MCF 10A (cell line): Measurements from ENCODE around the gene PDE6G. TPM values are rescaled to one million over a fixed set of nuclear protein-coding genes. Genes with fewer than 3 reads are reported as not detected.

Experiments used
- Bru-seq: library from RNA; stranded (reverse); fragments of 400-500 nt; gene quantifications from one replicate; lab custom pipeline; 2021; lab: Mats Ljungman, UMichigan
- BruChase-seq, 2 experiments: library from RNA; stranded (reverse); fragments of 400-500 nt; gene quantifications; one replicate each; lab custom pipeline; 2021; lab: Mats Ljungman, UMichigan
- BruUV-seq: library from RNA; stranded (reverse); fragments of 400-500 nt; replicated peaks from 2 replicates; lab custom pipeline; 2021; lab: Mats Ljungman, UMichigan
- CTCF ChIA-PET: fragments of 300-600 bp; sonication (Branson Sonifier 250); formaldehyde crosslinking; extraction: SDS; loops from one replicate; lab custom pipeline; 2021; ENCODE audit warnings: antibody characterized with exemption, inconsistent platforms; lab: Yijun Ruan, JAX
- POLR2A ChIA-PET: fragments of 300-600, 350-650 bp; sonication (Branson Sonifier 250); formaldehyde crosslinking; extraction: SDS; loops from one replicate; lab custom pipeline; 2020; ENCODE audit warnings: antibody characterized with exemption, inconsistent platforms; lab: Yijun Ruan, JAX
- DNase-seq: peaks from one replicate; pipeline ENCODE4 v3.0.0-alpha.2; 2018; ENCODE audit not compliant: unreplicated experiment
- H3K27ac Mint-ChIP-seq: one replicate; pipeline ENCODE4 v1.8.0; 2022; ENCODE audit warnings: mild to moderate bottlenecking, low read depth, mixed read lengths; ENCODE audit not compliant: unreplicated experiment
- H3K27me3 Mint-ChIP-seq: one replicate; pipeline ENCODE4 v1.8.0; 2022; ENCODE audit warnings: mixed read lengths; ENCODE audit not compliant: insufficient read depth, unreplicated experiment
- H3K36me3 Mint-ChIP-seq: one replicate; pipeline ENCODE4 v1.8.0; 2022; ENCODE audit warnings: mild to moderate bottlenecking, moderate library complexity, mixed read lengths; ENCODE audit not compliant: insufficient read depth, unreplicated experiment
- H3K4me1 Mint-ChIP-seq: one replicate; pipeline ENCODE4 v1.8.0; 2022; ENCODE audit warnings: mixed read lengths; ENCODE audit not compliant: insufficient read depth, unreplicated experiment
- H3K4me3 Mint-ChIP-seq: one replicate; pipeline ENCODE4 v1.8.0; 2022; ENCODE audit warnings: mild to moderate bottlenecking, moderate library complexity, mixed read lengths; ENCODE audit not compliant: unreplicated experiment
- H3K9me3 Mint-ChIP-seq: one replicate; pipeline ENCODE4 v1.8.0; 2022; ENCODE audit warnings: mixed read lengths; ENCODE audit not compliant: unreplicated experiment
- intact Hi-C: fragments of 100-400 bp; cut with micrococcal nuclease; formaldehyde crosslinking; loops from 2 replicates; pipeline ENCODE4 v1.14.1; 2022
- long read RNA-seq: library from polyadenylated mRNA; stranded (forward); transcript quantifications from one replicate; pipeline ENCODE4 v2.0.0, GENCODE V29; 2022
- total RNA-seq: library from RNA; stranded (reverse); gene quantifications from 2 replicates; pipeline ENCODE4 v1.2.3, GENCODE V29; 2022
- TF ChIP-seq, protein P1 (sequence below): fragments of 200-600 bp; IDR thresholded peaks from one replicate; pipeline ENCODE4 v1.8.0; 2022; ENCODE audit warnings: antibody characterized with exemption, mild to moderate bottlenecking; ENCODE audit not compliant: unreplicated experiment

PDE6G gene
- not detected in 2 replicates for total RNA-seq
- percentile 31 among the genes with signal in this experiment for Bru-seq, nascent RNA
- percentile 44 among the genes with signal in this experiment for BruChase-seq, experiment 1, labeled RNA remaining after a 6-hour chase
- percentile 34 among the genes with signal in this experiment for BruChase-seq, experiment 2, labeled RNA remaining after a 2-hour chase
- long read RNA-seq: 0 reads

DNA sequence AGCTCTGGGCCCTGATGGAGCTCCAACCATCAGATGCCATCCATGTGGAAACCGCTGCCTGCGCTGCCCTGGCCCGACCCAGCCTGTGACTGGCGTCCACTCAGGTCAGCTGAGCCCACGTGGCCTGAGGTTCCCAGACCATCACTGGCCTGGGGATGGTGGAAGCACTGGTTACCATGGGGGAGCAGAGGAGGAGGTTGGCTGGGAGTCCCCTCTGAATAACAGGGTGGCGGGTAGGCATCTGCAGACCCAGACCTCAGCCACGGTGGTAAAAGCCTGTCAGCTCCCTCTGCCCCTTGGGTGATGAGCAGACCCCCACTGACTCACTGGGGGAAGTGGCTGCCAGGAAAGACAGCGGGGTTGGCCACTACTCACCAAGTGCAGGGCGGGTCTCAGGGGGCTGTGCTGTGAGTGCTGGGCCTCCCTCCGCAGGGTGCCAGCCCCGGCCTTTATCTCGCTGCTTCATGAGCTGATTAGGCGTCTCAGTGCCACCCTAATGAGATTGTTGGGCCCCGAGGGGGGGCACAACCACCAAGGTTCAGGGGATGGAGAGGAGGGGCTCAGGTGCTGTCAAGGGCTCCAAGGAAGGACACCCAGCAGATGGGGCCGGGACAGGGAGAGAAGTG lies at the start of gene PDE6G:
Gene PDE6G (minus strand): TSS at position 425 of the 626 bp plus-strand sequence. CDS start 3,237 bp downstream, outside the sequence.
- Mint-ChIP-seq H3K27ac (no peak within 1 kb of the TSS), H3K4me3 (no peak within 1 kb of the TSS), H3K9me3 (no peaks in the 10 kb centered on the region), H3K36me3 (no peaks in the 10 kb centered on the region), H3K27me3 (no peaks in the 10 kb centered on the region), H3K4me1 (peaks cover 7% of the 10 kb centered on the region)
- intact Hi-C loops: no loop called here
- BruUV-seq: no TSS peak
- ChIA-PET CTCF (interaction anchor here (0.8 kb wide), 1 partner anchor 9 kb away, joined by 3 read pairs; no protein-coding TSS in a partner anchor), POLR2A (interaction anchor here (1.1 kb wide), 2 partner anchors 9 to 10 kb away, joined by 3 read pairs; no protein-coding TSS in a partner anchor)
- no peak for DNase-seq
- TF ChIP-seq, protein P1, sequence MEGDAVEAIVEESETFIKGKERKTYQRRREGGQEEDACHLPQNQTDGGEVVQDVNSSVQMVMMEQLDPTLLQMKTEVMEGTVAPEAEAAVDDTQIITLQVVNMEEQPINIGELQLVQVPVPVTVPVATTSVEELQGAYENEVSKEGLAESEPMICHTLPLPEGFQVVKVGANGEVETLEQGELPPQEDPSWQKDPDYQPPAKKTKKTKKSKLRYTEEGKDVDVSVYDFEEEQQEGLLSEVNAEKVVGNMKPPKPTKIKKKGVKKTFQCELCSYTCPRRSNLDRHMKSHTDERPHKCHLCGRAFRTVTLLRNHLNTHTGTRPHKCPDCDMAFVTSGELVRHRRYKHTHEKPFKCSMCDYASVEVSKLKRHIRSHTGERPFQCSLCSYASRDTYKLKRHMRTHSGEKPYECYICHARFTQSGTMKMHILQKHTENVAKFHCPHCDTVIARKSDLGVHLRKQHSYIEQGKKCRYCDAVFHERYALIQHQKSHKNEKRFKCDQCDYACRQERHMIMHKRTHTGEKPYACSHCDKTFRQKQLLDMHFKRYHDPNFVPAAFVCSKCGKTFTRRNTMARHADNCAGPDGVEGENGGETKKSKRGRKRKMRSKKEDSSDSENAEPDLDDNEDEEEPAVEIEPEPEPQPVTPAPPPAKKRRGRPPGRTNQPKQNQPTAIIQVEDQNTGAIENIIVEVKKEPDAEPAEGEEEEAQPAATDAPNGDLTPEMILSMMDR: no peak

DNA sequence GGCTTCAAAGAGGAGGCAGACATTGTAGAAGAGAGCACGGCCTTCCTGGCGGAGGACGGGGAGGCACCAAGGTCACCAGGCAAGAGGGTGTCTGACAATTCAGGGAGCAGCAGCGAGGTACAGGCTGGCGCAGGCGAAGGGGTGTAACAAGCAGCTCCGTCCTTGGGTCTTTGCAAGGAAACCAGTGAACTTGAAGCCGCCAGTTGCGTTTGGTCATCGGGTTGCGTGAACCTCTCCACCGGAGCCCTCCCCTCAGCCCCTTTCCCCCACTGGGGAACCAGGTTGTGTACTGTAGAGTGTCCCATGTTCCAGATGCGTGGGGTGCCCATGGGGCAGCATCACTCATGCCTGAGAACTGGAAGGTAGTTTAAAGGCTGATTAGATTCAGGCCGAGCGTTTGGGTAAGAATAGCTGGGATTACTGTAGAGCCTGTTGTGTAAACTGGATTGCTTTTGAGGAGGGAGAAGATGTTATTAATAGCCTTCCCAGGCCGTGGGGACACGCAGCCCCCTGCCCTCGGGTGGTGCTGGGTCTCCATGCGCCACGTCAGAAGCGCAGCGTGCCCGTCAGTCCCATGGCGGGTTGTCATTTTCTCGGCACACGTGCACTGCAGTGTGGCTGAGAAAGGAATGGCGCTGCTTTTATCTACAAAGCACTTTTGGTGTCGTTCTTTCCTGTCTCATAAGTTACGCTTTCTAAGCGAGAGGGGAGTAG lies 49.3 kb upstream of the PDE6G start:
- BruUV-seq: no TSS peak
- H3K36me3 Mint-ChIP-seq: peaks cover 65% of the 10 kb centered on the region
- DNase-seq: no peak
- CTCF ChIA-PET: interaction anchor here (0.7 to 1.4 kb wide), 2 partner anchors 30 to 159 kb away, joined by 5 to 6 read pairs; no protein-coding TSS in a partner anchor
- H3K4me1 Mint-ChIP-seq: peaks cover 13% of the 10 kb centered on the region
- no peak overlapping the region for H3K27ac Mint-ChIP-seq
- POLR2A ChIA-PET: interaction anchor here (0.6 to 1.5 kb wide), 3 partner anchors 16 to 21 kb away, joined by 3 to 5 read pairs (median 3); no protein-coding TSS in a partner anchor
- TF ChIP-seq, protein P1: no peak
- H3K9me3 Mint-ChIP-seq: no peaks in the 10 kb centered on the region
- intact Hi-C loops: no loop called here
- no peaks in the 10 kb centered on the region for H3K27me3 Mint-ChIP-seq
- no peak overlapping the region for H3K4me3 Mint-ChIP-seq

- DNase-seq: no peak
- Mint-ChIP-seq H3K27me3 (no peaks in the 10 kb centered on the region), H3K36me3 (peaks cover 70% of the 10 kb centered on the region), H3K27ac (peak overlapping the region; percentile 97), H3K4me3 (peak overlapping the region; percentile 98), H3K4me1 (peaks cover 12% of the 10 kb centered on the region), H3K9me3 (no peaks in the 10 kb centered on the region)
- BruUV-seq: TSS peak; percentile 18
- TF ChIP-seq, protein P1: no peak
- intact Hi-C loops: loop anchor here (1.0 kb wide), 1 partner anchor 7 kb away; no protein-coding TSS in a partner anchor
- ChIA-PET POLR2A (interaction anchor here (0.6 to 3.9 kb wide), 29 partner anchors 9 to 332 kb away, joined by 3 to 122 read pairs (median 6); partner anchors contain the start of genes ARL16, CCDC137, FAAP100 and HGS), CTCF (interaction anchor here (0.6 to 0.7 kb wide), 2 partner anchors 27 to 309 kb away, joined by 3 to 5 read pairs; no protein-coding TSS in a partner anchor)
These were observed 47.7 kb upstream of the PDE6G start for GRCh38 chr17:81703747-81704654.
